ENCODE measurements around the gene SMAD5.

The SMAD5 gene

DNA sequence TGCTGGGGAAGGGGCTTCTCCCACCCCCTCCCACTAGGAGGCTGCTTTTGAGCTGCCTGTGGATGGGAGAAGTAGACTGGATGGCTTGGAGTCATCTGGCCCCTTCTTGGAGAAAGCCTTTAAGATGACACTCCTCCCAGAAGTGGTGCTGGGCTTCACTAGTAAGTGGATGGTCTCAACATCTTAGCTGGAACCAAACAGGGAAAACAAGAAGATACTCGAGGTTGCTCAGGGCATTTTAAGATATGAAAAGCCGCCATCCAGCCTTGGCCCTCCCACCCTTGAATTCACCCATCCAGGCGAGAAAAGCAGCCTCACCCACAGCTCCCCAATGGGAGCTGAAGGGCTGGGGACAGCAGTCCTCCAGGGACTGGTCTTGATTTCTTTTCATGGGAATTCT, 68.1 kb downstream of the SMAD5 start:
- H3K27ac ChIP-seq (ENCODE audit: low read length): no peak overlapping the region

DNA sequence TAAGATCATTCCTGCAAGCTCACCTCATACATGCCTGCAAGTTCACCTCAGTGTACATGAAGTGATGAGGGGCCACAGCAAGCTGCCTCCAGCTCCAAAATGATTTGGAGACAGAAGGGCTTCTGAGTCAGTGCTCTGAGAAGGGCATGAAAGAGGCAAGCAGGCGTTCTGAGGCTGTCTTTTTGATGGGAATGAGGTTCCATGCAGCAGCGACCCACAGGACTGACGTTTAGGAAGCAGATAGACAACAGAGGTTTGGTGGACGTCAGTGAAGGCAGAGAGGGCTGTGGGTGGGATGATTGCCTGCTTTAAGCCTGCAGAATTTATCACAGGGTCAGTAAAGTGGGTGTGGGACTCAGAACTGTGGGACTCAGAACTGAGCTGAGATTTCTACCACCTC, 69.2 kb downstream of the SMAD5 start:
- H3K4me1 ChIP-seq (ENCODE audit: control insufficient read depth in 1 of 2, insufficient read depth in 2 of 2, low read length in 2 of 2): peaks cover 0 to 7% of the 10 kb centered on the region in 2 donors
- no peaks in the 10 kb centered on the region for H3K9me3 ChIP-seq (ENCODE audit: control insufficient read depth in 1 of 2, low read length in 2 of 2)
- no peak overlapping the region for H3K4me3 ChIP-seq (ENCODE audit: low read depth in 1 of 2, low read length in 2 of 2)
- H3K27me3 ChIP-seq (ENCODE audit: low read depth, low read length): no peaks in the 10 kb centered on the region
- no peak overlapping the region for H3K27ac ChIP-seq (ENCODE audit: low read length)
- H3K36me3 ChIP-seq (ENCODE audit: control insufficient read depth in 1 of 2, insufficient read depth in 2 of 2, low read length in 2 of 2): no peaks in the 10 kb centered on the region

More for the DNA sequence above, 68.1 kb downstream of the SMAD5 start:
- Histone ChIP-seq H3K27me3 (ENCODE audit: low read depth, low read length) (no peaks in the 10 kb centered on the region), H3K4me3 (ENCODE audit: low read depth in 1 of 2, low read length in 2 of 2) (no peak overlapping the region), H3K9me3 (ENCODE audit: control insufficient read depth in 1 of 2, low read length in 2 of 2) (no peaks in the 10 kb centered on the region), H3K4me1 (ENCODE audit: control insufficient read depth in 1 of 2, insufficient read depth in 2 of 2, low read length in 2 of 2) (peaks cover 0 to 7% of the 10 kb centered on the region in 2 donors), H3K36me3 (ENCODE audit: control insufficient read depth in 1 of 2, insufficient read depth in 2 of 2, low read length in 2 of 2) (no peaks in the 10 kb centered on the region)

DNA sequence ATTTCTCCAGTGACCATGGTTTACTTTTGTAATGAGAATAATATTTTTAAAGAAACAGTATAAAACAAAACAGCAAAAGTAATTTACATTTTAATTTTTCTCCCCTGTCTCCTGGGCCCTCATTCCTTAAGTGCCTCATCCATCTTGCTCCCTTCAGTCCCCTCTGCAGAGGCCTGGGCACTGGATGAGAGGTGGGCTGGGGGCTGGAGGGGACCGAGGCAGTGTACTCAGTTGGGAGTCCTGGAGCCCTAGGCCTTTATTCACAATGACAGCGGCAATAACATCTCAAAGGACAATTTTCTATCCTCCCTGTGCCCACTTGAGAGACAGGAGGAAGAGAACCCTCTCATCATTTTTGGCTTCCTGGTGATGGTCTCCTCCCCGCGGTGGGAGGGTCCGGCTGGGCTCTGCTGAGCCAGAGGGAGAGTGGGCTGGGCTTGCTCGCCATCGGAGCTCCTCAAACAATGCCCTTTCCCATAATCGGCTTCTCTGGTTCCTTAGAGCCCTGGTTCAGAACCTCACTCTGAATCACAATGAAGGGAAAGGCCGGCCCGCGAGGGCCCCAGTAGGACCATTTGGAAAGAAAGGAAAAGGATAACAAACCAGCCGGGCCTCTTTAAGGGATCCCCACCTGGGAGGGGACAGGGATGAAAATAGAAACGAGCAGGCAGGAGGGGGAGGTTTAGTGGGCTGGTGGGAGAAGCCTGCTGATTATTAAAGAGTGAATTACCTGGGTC, 70.0 kb downstream of the SMAD5 start:
- Histone ChIP-seq H3K36me3 (ENCODE audit: control insufficient read depth in 1 of 2, insufficient read depth in 2 of 2, low read length in 2 of 2) (no peaks in the 10 kb centered on the region), H3K27me3 (ENCODE audit: low read depth, low read length) (no peaks in the 10 kb centered on the region), H3K9me3 (ENCODE audit: control insufficient read depth in 1 of 2, low read length in 2 of 2) (no peaks in the 10 kb centered on the region)

DNA sequence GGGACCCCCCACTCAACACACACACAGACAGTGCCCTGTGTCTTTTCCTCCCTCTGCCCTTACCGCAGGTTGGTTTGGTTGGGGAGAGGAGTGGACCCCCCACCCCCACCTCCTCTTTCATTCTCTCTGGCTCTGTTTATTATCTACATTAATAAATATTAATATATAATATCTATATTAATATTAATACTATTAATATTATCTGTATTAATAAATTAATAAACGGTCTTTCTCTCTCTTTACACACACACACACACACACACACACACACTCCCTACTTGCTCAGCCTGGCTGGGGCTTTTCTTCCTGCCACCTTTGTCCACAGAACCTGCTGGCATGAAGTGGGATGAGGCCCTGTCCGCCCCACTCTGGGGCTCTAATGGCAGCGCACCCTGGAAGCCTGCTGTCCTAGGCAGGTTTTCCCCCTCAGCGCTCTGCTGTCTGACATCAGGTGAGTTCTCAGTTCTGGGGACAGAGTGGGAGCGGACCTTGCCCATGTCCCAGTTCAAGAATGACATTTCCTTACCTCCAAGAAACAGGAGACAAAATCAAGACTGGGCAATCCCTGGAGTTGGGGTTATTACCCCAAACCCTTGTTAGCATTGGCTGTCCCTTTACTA, 70.8 kb downstream of the SMAD5 start:
- Histone ChIP-seq H3K27ac (ENCODE audit: low read length) (no peak overlapping the region), H3K4me3 (ENCODE audit: low read depth in 1 of 2, low read length in 2 of 2) (no peak overlapping the region), H3K9me3 (ENCODE audit: control insufficient read depth in 1 of 2, low read length in 2 of 2) (no peaks in the 10 kb centered on the region), H3K27me3 (ENCODE audit: low read depth, low read length) (no peaks in the 10 kb centered on the region), H3K36me3 (ENCODE audit: control insufficient read depth in 1 of 2, insufficient read depth in 2 of 2, low read length in 2 of 2) (no peaks in the 10 kb centered on the region), H3K4me1 (ENCODE audit: control insufficient read depth in 1 of 2, insufficient read depth in 2 of 2, low read length in 2 of 2) (peaks cover 0 to 7% of the 10 kb centered on the region in 2 donors)

More for the DNA sequence above, 70.0 kb downstream of the SMAD5 start:
- no peak overlapping the region for H3K27ac ChIP-seq (ENCODE audit: low read length)
- H3K4me1 ChIP-seq (ENCODE audit: control insufficient read depth in 1 of 2, insufficient read depth in 2 of 2, low read length in 2 of 2): peaks cover 0 to 7% of the 10 kb centered on the region in 2 donors
- H3K4me3 ChIP-seq (ENCODE audit: low read depth in 1 of 2, low read length in 2 of 2): no peak overlapping the region

DNA sequence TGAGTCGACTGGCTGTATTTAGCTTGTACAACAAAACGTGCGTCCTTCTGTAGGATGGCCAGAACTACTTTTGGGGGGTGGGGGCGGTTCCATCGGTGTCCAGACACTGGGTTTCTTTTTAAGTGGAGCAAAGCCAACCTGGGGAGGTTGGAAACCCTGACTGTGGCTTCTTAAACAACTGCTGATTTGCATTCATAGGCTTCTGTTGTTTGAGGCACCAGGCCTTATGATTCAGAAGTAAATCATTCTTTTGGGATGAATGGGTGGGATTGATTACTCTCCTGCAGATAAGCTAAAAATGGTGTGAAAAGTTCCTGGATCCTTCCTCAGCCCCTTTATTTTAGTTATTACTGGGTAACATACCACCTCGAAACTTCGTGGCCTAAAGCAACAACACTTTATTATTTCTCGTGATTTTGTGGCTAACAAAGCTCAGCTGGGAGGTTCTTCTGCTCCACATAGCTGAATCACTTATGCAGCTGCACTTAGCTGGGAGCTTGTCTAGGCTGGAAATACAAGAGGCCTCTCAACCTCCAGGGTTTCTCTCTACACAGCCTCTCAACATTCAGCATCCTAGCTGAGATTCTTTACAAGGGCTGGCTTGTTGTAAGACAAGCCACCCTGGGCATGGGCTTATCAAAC, 72.5 kb downstream of the SMAD5 start:
- Histone ChIP-seq H3K4me1 (ENCODE audit: control insufficient read depth in 1 of 2, insufficient read depth in 2 of 2, low read length in 2 of 2) (peaks cover 0 to 7% of the 10 kb centered on the region in 2 donors), H3K36me3 (ENCODE audit: control insufficient read depth in 1 of 2, insufficient read depth in 2 of 2, low read length in 2 of 2) (no peaks in the 10 kb centered on the region), H3K4me3 (ENCODE audit: low read depth in 1 of 2, low read length in 2 of 2) (no peak overlapping the region), H3K27ac (ENCODE audit: low read length) (no peak overlapping the region), H3K27me3 (ENCODE audit: low read depth, low read length) (no peaks in the 10 kb centered on the region), H3K9me3 (ENCODE audit: control insufficient read depth in 1 of 2, low read length in 2 of 2) (no peaks in the 10 kb centered on the region)

DNA sequence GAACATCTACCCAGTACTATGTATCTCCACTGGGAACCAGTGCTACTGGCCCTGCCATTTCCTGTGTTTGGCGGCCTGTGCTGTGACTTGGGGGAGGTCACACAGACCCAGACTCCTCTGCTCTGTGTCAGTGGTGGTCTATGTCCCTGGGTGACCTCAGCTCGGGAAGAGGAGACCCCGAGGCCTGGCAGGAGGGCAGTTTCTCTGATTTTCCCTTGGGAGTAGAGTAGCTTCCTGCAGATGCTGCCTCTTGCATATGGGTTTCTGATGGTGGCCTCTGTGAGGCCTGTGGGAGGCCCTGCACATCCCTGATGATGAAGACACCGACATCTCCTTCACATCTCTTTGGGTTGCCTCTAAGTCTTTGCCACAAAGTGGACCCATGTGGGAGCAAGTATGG, 73.3 kb downstream of the SMAD5 start:
- Histone ChIP-seq H3K27ac (ENCODE audit: low read length) (no peak overlapping the region), H3K36me3 (ENCODE audit: control insufficient read depth in 1 of 2, insufficient read depth in 2 of 2, low read length in 2 of 2) (no peaks in the 10 kb centered on the region), H3K27me3 (ENCODE audit: low read depth, low read length) (no peaks in the 10 kb centered on the region), H3K4me1 (ENCODE audit: control insufficient read depth in 1 of 2, insufficient read depth in 2 of 2, low read length in 2 of 2) (peaks cover 0 to 7% of the 10 kb centered on the region in 2 donors), H3K4me3 (ENCODE audit: low read depth in 1 of 2, low read length in 2 of 2) (no peak overlapping the region), H3K9me3 (ENCODE audit: control insufficient read depth in 1 of 2, low read length in 2 of 2) (no peaks in the 10 kb centered on the region)

DNA sequence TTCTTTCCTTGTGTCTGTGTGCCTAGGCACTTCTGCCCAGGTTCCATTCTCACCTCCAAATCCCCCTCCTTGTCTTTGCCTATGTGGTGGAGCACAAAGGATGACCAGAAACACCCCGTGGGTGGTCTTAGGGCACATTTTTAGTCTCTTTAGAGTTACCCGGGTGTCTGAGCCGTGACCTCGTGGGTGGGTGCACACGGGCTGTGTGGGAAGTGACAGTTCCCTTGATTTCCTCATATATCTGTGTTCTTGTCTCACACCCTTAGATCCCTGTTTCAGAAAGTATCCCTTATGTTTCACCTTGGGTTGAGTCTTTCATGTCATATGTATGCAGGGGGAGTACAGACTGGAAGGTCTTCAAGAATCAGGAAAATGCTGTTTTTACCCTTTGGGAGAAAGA, 73.7 kb downstream of the SMAD5 start:
- Histone ChIP-seq H3K36me3 (ENCODE audit: control insufficient read depth in 1 of 2, insufficient read depth in 2 of 2, low read length in 2 of 2) (no peaks in the 10 kb centered on the region), H3K4me3 (ENCODE audit: low read depth in 1 of 2, low read length in 2 of 2) (no peak overlapping the region), H3K27me3 (ENCODE audit: low read depth, low read length) (no peaks in the 10 kb centered on the region), H3K9me3 (ENCODE audit: control insufficient read depth in 1 of 2, low read length in 2 of 2) (no peaks in the 10 kb centered on the region), H3K27ac (ENCODE audit: low read length) (no peak overlapping the region), H3K4me1 (ENCODE audit: control insufficient read depth in 1 of 2, insufficient read depth in 2 of 2, low read length in 2 of 2) (peaks cover 0 to 7% of the 10 kb centered on the region in 2 donors)

DNA sequence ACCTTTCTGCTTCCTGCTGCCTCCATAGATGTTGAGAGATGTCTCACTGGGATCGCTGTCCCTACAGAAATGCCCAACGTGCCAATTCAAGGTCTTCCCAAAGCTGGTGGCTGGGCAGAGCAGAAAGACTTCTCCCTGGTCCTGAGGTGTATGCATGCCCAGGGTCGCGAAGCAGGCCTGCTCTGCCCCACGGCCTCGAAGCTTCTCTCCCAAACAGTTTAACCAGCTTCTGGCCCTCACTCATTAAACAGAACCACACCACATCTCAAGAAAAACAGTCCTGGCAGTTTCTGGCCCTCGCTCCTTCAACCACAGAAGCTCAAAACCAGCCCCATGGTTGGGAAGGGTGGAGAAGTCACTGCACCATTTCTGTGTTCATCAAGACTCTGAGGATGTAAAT, 75.0 kb downstream of the SMAD5 start:
- Histone ChIP-seq H3K9me3 (ENCODE audit: control insufficient read depth in 1 of 2, low read length in 2 of 2) (no peaks in the 10 kb centered on the region), H3K4me1 (ENCODE audit: control insufficient read depth in 1 of 2, insufficient read depth in 2 of 2, low read length in 2 of 2) (peaks cover 0 to 3% of the 10 kb centered on the region in 2 donors), H3K27ac (ENCODE audit: low read length) (no peak overlapping the region), H3K27me3 (ENCODE audit: low read depth, low read length) (no peaks in the 10 kb centered on the region), H3K36me3 (ENCODE audit: control insufficient read depth in 1 of 2, insufficient read depth in 2 of 2, low read length in 2 of 2) (no peaks in the 10 kb centered on the region), H3K4me3 (ENCODE audit: low read depth in 1 of 2, low read length in 2 of 2) (no peak overlapping the region)

DNA sequence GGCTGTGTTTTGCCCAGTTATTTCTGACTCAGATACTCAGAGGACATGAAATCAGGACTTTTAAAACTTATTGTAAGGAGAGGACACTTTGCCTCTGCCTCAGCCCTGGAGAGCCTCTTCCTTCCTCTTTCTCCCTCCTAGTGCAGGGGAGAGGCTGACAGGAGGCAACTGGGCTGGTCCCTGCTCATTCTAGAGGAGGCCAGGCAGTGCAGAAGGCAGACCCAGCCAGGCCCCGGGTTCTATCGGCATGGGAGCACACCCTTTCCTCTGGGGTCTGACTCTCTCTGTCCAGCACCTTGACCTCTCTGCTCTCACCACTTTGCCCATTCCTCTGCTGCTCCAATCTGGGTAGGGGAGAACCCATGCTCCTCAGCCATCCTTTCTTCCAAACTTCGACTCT, 76.3 kb downstream of the SMAD5 start:
- H3K4me3 ChIP-seq (ENCODE audit: low read depth in 1 of 2, low read length in 2 of 2): no peak overlapping the region
- H3K27me3 ChIP-seq (ENCODE audit: low read depth, low read length): peaks cover 4% of the 10 kb centered on the region
- no peaks in the 10 kb centered on the region for H3K4me1 ChIP-seq (ENCODE audit: control insufficient read depth in 1 of 2, insufficient read depth in 2 of 2, low read length in 2 of 2)
- no peaks in the 10 kb centered on the region for H3K9me3 ChIP-seq (ENCODE audit: control insufficient read depth in 1 of 2, low read length in 2 of 2)
- no peaks in the 10 kb centered on the region for H3K36me3 ChIP-seq (ENCODE audit: control insufficient read depth in 1 of 2, insufficient read depth in 2 of 2, low read length in 2 of 2)
- H3K27ac ChIP-seq (ENCODE audit: low read length): no peak overlapping the region

DNA sequence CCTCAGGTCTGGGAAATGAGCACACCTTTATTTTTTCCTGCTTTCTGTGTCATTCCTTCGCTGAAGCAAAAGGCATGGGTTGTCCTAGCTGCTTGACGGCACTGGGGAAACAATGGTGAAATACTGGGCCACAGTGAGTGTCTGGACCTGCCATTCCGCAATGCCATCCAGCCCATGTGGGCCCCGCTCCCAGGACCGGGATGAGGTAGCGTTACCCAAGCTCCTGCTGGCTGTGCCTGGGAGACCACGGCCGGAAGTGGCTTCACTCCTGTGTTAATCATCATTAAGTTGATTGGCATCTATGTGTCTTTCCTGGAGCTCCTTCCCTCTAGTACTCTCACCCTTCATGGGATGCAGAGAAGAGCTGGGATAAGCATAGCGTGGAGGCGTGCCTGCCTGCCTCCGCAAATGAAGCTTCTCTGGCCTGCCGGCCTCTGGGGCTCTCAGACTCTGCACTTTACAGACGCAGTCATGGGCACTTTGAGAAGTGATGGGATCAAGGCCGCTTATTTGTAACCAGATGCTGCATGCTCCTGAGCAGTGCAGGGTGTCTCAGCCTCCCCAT, 76.8 kb downstream of the SMAD5 start:
- peaks cover 4% of the 10 kb centered on the region for H3K27me3 ChIP-seq (ENCODE audit: low read depth, low read length)
- no peaks in the 10 kb centered on the region for H3K9me3 ChIP-seq (ENCODE audit: control insufficient read depth in 1 of 2, low read length in 2 of 2)
- H3K4me1 ChIP-seq (ENCODE audit: control insufficient read depth in 1 of 2, insufficient read depth in 2 of 2, low read length in 2 of 2): no peaks in the 10 kb centered on the region
- H3K4me3 ChIP-seq (ENCODE audit: low read depth in 1 of 2, low read length in 2 of 2): no peak overlapping the region
- H3K36me3 ChIP-seq (ENCODE audit: control insufficient read depth in 1 of 2, insufficient read depth in 2 of 2, low read length in 2 of 2): no peaks in the 10 kb centered on the region
- no peak overlapping the region for H3K27ac ChIP-seq (ENCODE audit: low read length)

DNA sequence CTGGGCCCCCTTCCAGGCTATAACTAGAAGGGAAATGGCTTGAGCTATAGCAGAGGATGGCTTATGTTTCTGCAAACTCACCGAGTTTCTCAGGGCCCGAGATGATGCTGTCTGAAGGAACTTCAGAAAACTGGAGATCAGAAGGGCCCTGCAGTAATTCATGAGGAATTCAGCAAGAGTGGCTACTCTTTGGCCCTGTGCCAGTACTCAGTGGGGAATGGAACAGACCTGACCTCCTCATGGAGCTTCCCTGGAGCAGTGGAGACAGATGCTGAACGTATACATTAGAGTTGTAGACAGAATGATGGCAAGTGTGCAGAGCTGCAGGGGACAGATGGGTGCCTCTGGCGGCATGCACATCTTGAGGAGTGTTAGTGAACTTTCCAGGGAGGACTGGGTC, 77.6 kb downstream of the SMAD5 start:
- Histone ChIP-seq H3K9me3 (ENCODE audit: control insufficient read depth in 1 of 2, low read length in 2 of 2) (no peaks in the 10 kb centered on the region), H3K27me3 (ENCODE audit: low read depth, low read length) (peaks cover 4% of the 10 kb centered on the region), H3K27ac (ENCODE audit: low read length) (no peak overlapping the region), H3K4me1 (ENCODE audit: control insufficient read depth in 1 of 2, insufficient read depth in 2 of 2, low read length in 2 of 2) (no peaks in the 10 kb centered on the region), H3K4me3 (ENCODE audit: low read depth in 1 of 2, low read length in 2 of 2) (no peak overlapping the region), H3K36me3 (ENCODE audit: control insufficient read depth in 1 of 2, insufficient read depth in 2 of 2, low read length in 2 of 2) (no peaks in the 10 kb centered on the region)
